ENCODE results near the gene MMP14. TPM values are rescaled to one million over a fixed set of nuclear protein-coding genes. Genes with fewer than 3 reads are reported as not detected.
A peak's percentile ranks its signal among the peaks of the same experiment; 100 is the strongest.

The MMP14 gene
- total and polyA plus RNA-seq, 2 of the 13 experiments (the other 11 are each of a cell fraction or from before 2014, with no cell fraction given) = 5.2 to 9.8 TPM

- TF ChIP-seq ZNF597 (CRISPR knock-in tag; IDR thresholded peaks at IDR 0.05) (no peak), BRCA1 (CRISPR knock-in tag; IDR thresholded peaks at IDR 0.05) (no peak), CEBPB (IDR thresholded peaks at IDR 0.05; ENCODE audit: borderline replicate concordance, low read depth, low read length) (no peak), SP5 (CRISPR knock-in tag; IDR thresholded peaks at IDR 0.05; ENCODE audit: borderline replicate concordance, low read depth) (no peak), ZNF281 (CRISPR knock-in tag; IDR thresholded peaks at IDR 0.05; ENCODE audit: borderline replicate concordance) (no peak), HNRNPL (IDR thresholded peaks at IDR 0.05; ENCODE audit: low read depth, low read length) (no peak), HINFP (CRISPR knock-in tag; IDR thresholded peaks at IDR 0.05; ENCODE audit: low read depth) (no peak), ZNF891 (CRISPR knock-in tag; IDR thresholded peaks at IDR 0.05) (no peak), CREB1 (IDR thresholded peaks at IDR 0.05) (peak; percentile 42), CREB1 (CRISPR knock-in tag; IDR thresholded peaks at IDR 0.05) (no peak), HIVEP1 (CRISPR knock-in tag; IDR thresholded peaks at IDR 0.05) (no peak), JUN (CRISPR knock-in tag; IDR thresholded peaks at IDR 0.05) (0 out of 2 replicates have a peak, but pooled peaks have one; percentile 33), ZNF124 (CRISPR knock-in tag; IDR thresholded peaks at IDR 0.05) (no peak), CBX2 (IDR thresholded peaks at IDR 0.05; ENCODE audit: low read depth, low read length) (no peak), CBX2 (CRISPR knock-in tag; IDR thresholded peaks at IDR 0.05; ENCODE audit: low read depth) (0 out of 2 replicates have a peak, but pooled peaks have one; percentile 27), SOX13 (IDR thresholded peaks at IDR 0.05) (no peak), SOX13 (CRISPR knock-in tag; conservative IDR thresholded peaks at IDR 0.05 in 1 of 2, IDR thresholded peaks at IDR 0.05 in 1 of 2) (no peak), KDM4B (CRISPR knock-in tag; IDR thresholded peaks at IDR 0.05) (no peak), CCAR2 (optimal IDR thresholded peaks at IDR 0.05; ENCODE audit: low read depth, low read length) (no peak), HMGXB4 (CRISPR knock-in tag; IDR thresholded peaks at IDR 0.05; ENCODE audit: borderline replicate concordance in 1 of 2, low read depth in 1 of 2) (no peak), ZFP91 (CRISPR knock-in tag; IDR thresholded peaks at IDR 0.05; ENCODE audit: borderline replicate concordance) (no peak)
Observed at GRCh38 chr14:22854963-22855724, 18.8 kb downstream of the MMP14 start (continued).
